Keratinocyte (primary cell): ENCODE results near the gene INAFM2. TPM values are rescaled to one million over a fixed set of nuclear protein-coding genes. Genes with fewer than 3 reads are reported as not detected.

Source experiments
- DNase-seq: peaks from one replicate; pipeline ENCODE4 v3.0.0-alpha.2; 2011; ENCODE audit warnings: low read depth, missing footprints, low spot score
- FAIRE-seq: peaks from 2 replicates; lab custom pipeline; 2011; peaks lifted over from hg19 to GRCh38; lab: Jason Lieb, UNC
- H2AFZ ChIP-seq: 2 replicates; pipeline ENCODE4 v1.6.0; 2012; ENCODE audit warnings: low read length, control low read depth, inconsistent platforms; ENCODE audit not compliant: control insufficient read depth
- H3K27ac ChIP-seq: 2 replicates; pipeline ENCODE4 v1.5.1; 2011; ENCODE audit warnings: low read length; ENCODE audit not compliant: control insufficient read depth, insufficient read depth
- H3K27me3 ChIP-seq: 3 replicates; pipeline ENCODE4 v1.6.0; 2011; ENCODE audit warnings: low read length; ENCODE audit not compliant: control insufficient read depth, insufficient read depth; ENCODE audit errors: extremely low read depth
- H3K36me3 ChIP-seq, 2 experiments: 2 replicates in 1 of 2; 3 replicates in 1 of 2; pipeline ENCODE4 v1.5.1; 2011; ENCODE audit warnings: low read length in 2 of 2, mild to moderate bottlenecking in 1 of 2; ENCODE audit not compliant: control insufficient read depth in 2 of 2, insufficient read depth in 2 of 2; ENCODE audit errors: extremely low read depth in 1 of 2
- H3K4me1 ChIP-seq: 3 replicates; pipeline ENCODE4 v1.5.1; 2011; ENCODE audit warnings: low read length; ENCODE audit not compliant: control insufficient read depth, insufficient read depth; ENCODE audit errors: extremely low read depth
- H3K4me2 ChIP-seq: 3 replicates; pipeline ENCODE4 v1.6.0; 2011; ENCODE audit warnings: low read depth, low read length; ENCODE audit not compliant: control insufficient read depth, insufficient read depth; ENCODE audit errors: extremely low read depth
- H3K4me3 ChIP-seq, 3 experiments: fragments of 200-600 bp in 1 of 3; sonication (generic) in 1 of 3; 2 replicates in 2 of 3; 3 replicates in 1 of 3; pipeline ENCODE4 v1.5.1; 2011 to 2016; ENCODE audit warnings: low read length in 3 of 3, mild to moderate bottlenecking in 3 of 3, control low read depth in 2 of 3, inconsistent platforms in 1 of 3, low read depth in 1 of 3, mixed read lengths in 1 of 3, mixed run types in 1 of 3, moderate library complexity in 1 of 3; ENCODE audit not compliant: control insufficient read depth in 2 of 3, insufficient read depth in 2 of 3; ENCODE audit errors: extremely low read depth in 1 of 3
- H3K79me2 ChIP-seq: 2 replicates; pipeline ENCODE4 v1.6.0; 2012; ENCODE audit warnings: low read length; ENCODE audit not compliant: control insufficient read depth, insufficient read depth
- H3K9ac ChIP-seq: 3 replicates; pipeline ENCODE4 v1.6.0; 2011; ENCODE audit warnings: low read length; ENCODE audit not compliant: control insufficient read depth, insufficient read depth; ENCODE audit errors: extremely low read depth
- H3K9me1 ChIP-seq: 3 replicates; pipeline ENCODE4 v1.6.0; 2011; ENCODE audit warnings: low read length; ENCODE audit not compliant: control insufficient read depth, insufficient read depth; ENCODE audit errors: extremely low read depth
- H3K9me3 ChIP-seq: 2 replicates; pipeline ENCODE4 v1.5.1; 2012; ENCODE audit warnings: low read depth, low read length; ENCODE audit not compliant: control insufficient read depth
- H4K20me1 ChIP-seq: 3 replicates; pipeline ENCODE4 v1.6.0; 2011; ENCODE audit warnings: low read length; ENCODE audit not compliant: control insufficient read depth, insufficient read depth; ENCODE audit errors: extremely low read depth
- EZH2 ChIP-seq: IDR thresholded peaks from one replicate; pipeline ENCODE4 v1.6.1; 2012; ENCODE audit warnings: inconsistent platforms, mild to moderate bottlenecking, low read length, moderate library complexity
- dilution Hi-C: fragments of 300-500 bp; cut with MboI; formaldehyde crosslinking; loops from one replicate; pipeline ENCODE4 v1.7.0; 2020; ENCODE audit warnings: low sequenced_read_pairs; ENCODE audit not compliant: extremely low pct_ligation_motif_present
- polyA plus RNA-seq, 5 experiments: library from polyadenylated mRNA; depleted of rRNA in 3 of 5; stranded (reverse) in 3 of 5; stranded (forward) in 1 of 5; unstranded in 1 of 5; fragments of >200 nt; gene quantifications; 1 replicate in 1 of 5; 2 replicates in 3 of 5; 3 replicates in 1 of 5; pipeline versions ENCODE4 v1.2.1 to v1.2.3, GENCODE V29; 2011 to 2012; ENCODE audit warnings: missing spikeins in 2 of 5, low read depth in 1 of 5, low replicate concordance in 1 of 5
- TF ChIP-seq, protein P1 (sequence below), 3 experiments: IDR thresholded peaks in 1 of 3; conservative IDR thresholded peaks in 1 of 3; optimal IDR thresholded peaks in 1 of 3; 2 replicates in 2 of 3; 3 replicates in 1 of 3; pipeline versions ENCODE3 to v1.5.1; 2011; ENCODE audit warnings: low read length in 3 of 3, mild to moderate bottlenecking in 3 of 3, moderate library complexity in 2 of 3, control low read depth in 1 of 3, inconsistent platforms in 1 of 3; ENCODE audit not compliant: insufficient read depth in 2 of 3; ENCODE audit errors: extremely low read depth in 1 of 3

INAFM2 gene
- polyA plus RNA-seq, 1 donor (not counting 4 experiments of a cell fraction or from before 2014, with no cell fraction given) = 15.2 TPM

DNA sequence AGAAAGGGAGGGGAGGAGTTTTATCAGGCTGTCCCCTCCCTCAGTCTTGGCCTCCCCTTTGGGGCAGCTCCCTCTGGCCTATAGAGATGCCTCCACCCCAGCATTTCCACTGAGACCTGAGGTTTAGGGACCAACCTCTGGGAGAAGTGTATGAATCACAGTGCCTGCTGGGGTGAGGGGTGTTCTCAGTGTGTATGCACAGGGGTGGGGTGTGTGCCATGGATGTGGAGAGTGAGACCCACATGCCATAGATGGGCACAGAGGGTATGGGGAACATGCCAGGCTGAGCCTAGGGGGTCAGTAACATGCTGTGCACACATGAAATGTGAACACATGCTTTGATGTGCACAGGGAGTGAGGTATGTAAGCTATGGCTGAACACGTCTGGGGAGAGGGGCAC is 28.2 kb upstream of the INAFM2 start:
- H3K27ac ChIP-seq = no peak overlapping the region
- H2AFZ ChIP-seq = no peak overlapping the region
- no peaks in the 10 kb centered on the region for H3K9me1 ChIP-seq
- no peak overlapping the region for H3K4me3 ChIP-seq
- DNase-seq (no peak), FAIRE-seq (no peak)
- H4K20me1 ChIP-seq = no peaks in the 10 kb centered on the region
- no peak overlapping the region for H3K4me2 ChIP-seq
- dilution Hi-C loops = no loop called here
- H3K27me3 ChIP-seq = peaks cover 40% of the 10 kb centered on the region
- no peaks in the 10 kb centered on the region for H3K79me2 ChIP-seq
- H3K4me1 ChIP-seq = no peaks in the 10 kb centered on the region
- no peak overlapping the region for H3K9ac ChIP-seq
- H3K36me3 ChIP-seq = no peaks in the 10 kb centered on the region
- TF ChIP-seq EZH2 = no peak
- TF ChIP-seq, protein P1, sequence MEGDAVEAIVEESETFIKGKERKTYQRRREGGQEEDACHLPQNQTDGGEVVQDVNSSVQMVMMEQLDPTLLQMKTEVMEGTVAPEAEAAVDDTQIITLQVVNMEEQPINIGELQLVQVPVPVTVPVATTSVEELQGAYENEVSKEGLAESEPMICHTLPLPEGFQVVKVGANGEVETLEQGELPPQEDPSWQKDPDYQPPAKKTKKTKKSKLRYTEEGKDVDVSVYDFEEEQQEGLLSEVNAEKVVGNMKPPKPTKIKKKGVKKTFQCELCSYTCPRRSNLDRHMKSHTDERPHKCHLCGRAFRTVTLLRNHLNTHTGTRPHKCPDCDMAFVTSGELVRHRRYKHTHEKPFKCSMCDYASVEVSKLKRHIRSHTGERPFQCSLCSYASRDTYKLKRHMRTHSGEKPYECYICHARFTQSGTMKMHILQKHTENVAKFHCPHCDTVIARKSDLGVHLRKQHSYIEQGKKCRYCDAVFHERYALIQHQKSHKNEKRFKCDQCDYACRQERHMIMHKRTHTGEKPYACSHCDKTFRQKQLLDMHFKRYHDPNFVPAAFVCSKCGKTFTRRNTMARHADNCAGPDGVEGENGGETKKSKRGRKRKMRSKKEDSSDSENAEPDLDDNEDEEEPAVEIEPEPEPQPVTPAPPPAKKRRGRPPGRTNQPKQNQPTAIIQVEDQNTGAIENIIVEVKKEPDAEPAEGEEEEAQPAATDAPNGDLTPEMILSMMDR (optimal IDR thresholded peaks at IDR 0.05 in 1 of 3, IDR thresholded peaks at IDR 0.05 in 1 of 3, conservative IDR thresholded peaks at IDR 0.05 in 1 of 3; ENCODE audit: extremely low read depth in 1 of 3, insufficient read depth in 2 of 3, low read length in 3 of 3) = no peak
- no peaks in the 10 kb centered on the region for H3K9me3 ChIP-seq

- no peak for FAIRE-seq
- dilution Hi-C loops = no loop called here
- no peak overlapping the region for H3K27ac ChIP-seq
These were observed 27.5 kb upstream of the INAFM2 start for GRCh38 chr15:40295877-40296560.

More at GRCh38 chr15:40295877-40296560, 27.5 kb upstream of the INAFM2 start:
- no peaks in the 10 kb centered on the region for H3K9me1 ChIP-seq
- H3K36me3 ChIP-seq = no peaks in the 10 kb centered on the region
- H3K79me2 ChIP-seq = no peaks in the 10 kb centered on the region
- no peak overlapping the region for H3K4me3 ChIP-seq
- peaks cover 37% of the 10 kb centered on the region for H3K27me3 ChIP-seq
- no peaks in the 10 kb centered on the region for H3K4me1 ChIP-seq
- no peak for TF ChIP-seq EZH2
- TF ChIP-seq, protein P1 (optimal IDR thresholded peaks at IDR 0.05 in 1 of 3, IDR thresholded peaks at IDR 0.05 in 1 of 3, conservative IDR thresholded peaks at IDR 0.05 in 1 of 3; ENCODE audit: extremely low read depth in 1 of 3, insufficient read depth in 2 of 3, low read length in 3 of 3) = no peak
- no peak overlapping the region for H3K9ac ChIP-seq
- H3K9me3 ChIP-seq = no peaks in the 10 kb centered on the region
- H3K4me2 ChIP-seq = no peak overlapping the region
- no peaks in the 10 kb centered on the region for H4K20me1 ChIP-seq
- DNase-seq = no peak
- H2AFZ ChIP-seq = no peak overlapping the region
